ENCODE measurements around the gene THOC7.
A peak's percentile ranks its signal among the peaks of the same experiment; 100 is the strongest.

Gene THOC7

DNA sequence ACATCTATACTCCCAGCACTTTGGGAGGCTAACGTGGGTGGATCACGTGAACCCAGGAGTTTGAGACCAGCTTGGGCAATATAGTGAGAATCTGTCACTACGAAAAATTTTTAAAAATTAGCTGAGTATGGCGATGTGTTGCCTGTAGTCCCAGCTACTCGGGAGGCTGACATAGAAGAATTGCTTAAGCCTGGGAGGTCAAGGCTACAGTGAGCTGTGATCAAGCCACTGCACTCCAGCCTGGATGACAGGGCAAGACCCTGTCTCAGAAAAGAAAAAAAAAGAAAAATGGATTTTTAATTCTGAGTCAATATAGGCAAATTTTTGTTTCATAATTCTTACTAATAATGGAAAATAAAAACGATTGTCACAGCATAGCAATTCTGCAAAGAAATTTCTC is 31.2 kb downstream of the THOC7 start:
- no peak for DNase-seq

DNA sequence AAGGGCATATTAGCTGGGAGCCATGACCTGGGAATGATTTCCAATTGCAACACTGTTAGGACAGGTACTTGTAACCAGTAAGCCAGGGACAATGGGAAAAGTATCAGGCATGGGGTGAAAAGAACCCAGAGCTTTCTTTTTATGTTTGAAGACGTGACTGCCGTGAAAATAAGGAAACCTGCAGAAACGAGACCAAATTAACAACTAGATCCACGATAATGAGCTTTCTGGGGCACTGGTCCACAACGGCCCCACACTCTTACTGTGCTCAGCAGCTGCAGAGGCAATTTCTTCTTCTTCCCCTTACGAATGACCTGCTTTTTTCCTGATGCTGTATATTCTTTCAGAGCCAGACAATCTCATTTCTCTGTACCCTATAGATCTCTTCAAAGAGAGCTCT is 33.1 kb downstream of the THOC7 start:
- no peak for DNase-seq

DNA sequence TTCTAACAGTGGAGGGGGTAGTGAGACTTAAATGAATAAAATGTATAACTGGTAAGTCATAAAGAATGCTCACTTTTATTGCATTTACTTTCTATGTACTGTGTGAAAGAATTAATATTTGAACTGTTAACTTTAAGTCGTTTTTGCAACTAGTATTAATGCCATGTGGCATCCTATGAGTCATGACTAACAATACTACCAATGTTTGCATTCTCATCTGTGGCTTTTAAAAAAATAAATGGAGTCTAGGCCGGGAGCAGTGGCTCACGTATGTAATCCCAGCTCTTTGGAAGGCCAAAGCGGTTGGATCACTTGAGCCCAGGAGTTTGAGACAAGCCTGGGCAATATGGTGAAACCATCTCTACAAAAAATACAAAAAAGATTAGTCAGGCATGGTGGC is 39.3 kb downstream of the THOC7 start:
- no peak for DNase-seq

DNA sequence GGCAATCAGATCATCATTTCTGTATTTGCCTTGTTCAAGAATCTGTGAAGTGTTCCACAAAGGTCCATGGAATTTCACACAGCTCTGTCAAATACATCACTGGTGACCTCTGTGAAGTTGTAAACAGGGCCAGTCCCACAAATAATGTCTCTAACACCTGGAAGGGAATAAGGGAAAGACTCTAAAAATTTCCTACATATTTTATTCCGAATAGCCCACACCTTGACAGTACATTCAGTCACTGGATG is 44.5 kb downstream of the THOC7 start, which contains the start of gene C3orf49:
C3orf49 (plus strand) TSS at position 149 of the 248 bp plus-strand sequence. CDS start 173 bp downstream, outside the sequence.
- DNase-seq, result no peak

DNA sequence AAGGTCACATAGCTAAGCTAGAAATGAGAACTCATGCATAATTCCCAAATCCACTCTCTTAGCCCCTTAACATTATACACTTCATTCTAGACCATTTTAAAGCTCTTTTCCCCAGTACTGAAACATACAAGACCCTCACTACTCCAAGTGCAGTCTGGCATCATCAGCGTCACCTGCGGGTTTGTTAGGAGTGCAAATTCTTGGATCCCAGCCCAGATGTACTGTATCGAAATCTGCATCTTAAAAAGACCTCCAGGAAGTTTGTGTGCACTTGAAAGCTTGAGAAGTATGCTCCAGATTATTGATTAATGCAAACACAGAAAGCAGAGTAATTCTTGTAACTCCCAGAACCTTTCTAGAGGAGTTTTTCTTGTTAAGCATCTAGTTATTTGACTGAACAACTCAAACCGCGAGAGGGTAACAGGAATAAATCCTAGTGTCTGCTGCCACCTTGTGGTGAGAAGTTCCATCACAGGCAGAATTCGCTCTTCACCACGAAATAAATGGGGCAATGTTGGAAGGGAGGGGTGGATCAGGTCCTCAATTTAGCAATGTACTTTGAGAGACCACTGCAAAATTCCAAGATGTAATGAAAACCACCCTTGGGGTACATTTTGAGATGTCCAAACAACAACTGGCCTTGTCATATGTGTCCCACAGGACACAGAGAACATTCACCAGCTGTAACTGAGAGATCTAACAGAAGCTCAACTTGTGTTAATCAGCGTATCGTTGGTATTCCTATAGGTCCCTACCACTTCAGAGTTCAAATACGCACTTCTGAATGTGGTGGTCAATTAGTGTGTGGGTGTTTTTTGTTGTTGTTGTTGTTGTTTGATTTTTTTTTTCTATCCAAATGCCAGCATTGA is 45.1 kb downstream of the THOC7 start:
- peak; percentile 23 for DNase-seq

DNA sequence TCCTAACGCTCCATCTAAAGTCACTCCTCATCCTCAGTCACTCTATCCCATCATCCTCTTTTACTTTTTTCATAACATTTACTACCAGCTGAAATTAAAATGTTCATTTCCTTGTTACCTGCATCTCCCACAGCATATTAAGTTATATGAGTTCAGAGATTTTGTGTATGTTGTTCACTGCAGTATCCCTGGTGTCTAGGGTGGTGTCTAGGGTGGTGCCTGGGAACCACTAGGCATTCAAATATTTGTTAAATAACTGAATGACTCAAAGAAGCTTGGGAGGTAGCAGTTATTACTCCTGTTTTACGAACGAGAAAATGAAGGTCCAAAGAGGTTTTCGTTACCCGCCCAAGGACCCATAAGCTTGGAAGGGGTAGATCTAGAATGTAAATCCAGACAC is 46.4 kb downstream of the THOC7 start:
- DNase-seq, result no peak

DNA sequence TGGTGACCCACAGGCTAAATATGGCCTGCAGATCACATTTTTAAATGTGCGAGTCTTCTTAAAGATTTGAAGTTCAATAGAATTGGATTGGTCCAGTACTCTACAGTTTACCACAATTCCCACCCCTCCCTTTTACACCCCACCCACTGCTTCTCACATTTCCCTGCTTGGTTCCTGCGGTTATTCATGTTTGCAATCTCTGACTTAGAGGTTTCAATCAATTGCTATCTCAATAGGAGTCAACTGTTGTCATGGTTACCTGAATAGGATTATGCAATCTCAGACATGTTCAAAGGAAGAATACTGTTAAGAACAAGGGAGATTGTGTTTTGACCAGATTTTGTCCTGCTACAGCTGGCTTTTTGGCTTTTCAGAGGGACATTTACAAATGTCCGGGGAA is 49.4 kb downstream of the THOC7 start:
- DNase-seq, result no peak

DNA sequence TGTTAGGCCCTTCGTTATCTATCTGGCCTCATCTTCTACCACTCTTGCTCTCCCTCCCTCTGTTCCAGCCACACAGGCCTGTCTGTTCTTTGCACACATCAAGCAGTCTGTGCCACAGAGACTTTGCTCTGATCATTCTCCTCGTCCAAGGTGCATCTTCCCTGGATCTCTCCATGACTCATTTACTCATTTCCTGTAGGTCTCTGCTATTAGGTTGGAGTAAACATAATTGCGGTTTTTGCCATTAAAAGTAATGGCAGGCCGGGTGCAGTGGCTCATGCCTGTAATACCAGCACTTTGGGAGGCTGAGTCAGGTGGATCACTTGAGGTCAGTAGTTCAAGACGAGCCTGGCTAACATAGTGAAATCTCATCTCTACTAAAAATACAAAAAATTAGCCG is 54.0 kb downstream of the THOC7 start:
- no peak for DNase-seq

DNA sequence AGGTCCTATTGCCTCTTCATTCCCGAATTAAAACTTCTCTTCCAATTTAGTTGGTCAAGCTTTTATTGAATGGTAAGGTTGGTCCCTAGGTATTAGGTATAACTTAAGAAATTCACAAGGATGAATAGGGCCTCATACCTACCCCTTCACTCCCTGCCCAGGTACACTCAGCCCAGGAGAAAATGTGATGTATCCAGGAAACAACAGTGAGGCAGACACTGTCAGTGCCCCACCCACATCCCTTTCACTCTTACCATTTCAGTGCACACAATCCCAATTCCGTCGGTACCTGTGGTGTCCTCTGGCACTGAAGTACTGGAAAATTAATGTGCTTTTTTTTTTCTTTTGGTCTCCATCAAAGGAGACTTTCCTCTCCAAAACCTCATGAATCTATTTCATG is 55.0 kb downstream of the THOC7 start:
- no peak for DNase-seq

DNA sequence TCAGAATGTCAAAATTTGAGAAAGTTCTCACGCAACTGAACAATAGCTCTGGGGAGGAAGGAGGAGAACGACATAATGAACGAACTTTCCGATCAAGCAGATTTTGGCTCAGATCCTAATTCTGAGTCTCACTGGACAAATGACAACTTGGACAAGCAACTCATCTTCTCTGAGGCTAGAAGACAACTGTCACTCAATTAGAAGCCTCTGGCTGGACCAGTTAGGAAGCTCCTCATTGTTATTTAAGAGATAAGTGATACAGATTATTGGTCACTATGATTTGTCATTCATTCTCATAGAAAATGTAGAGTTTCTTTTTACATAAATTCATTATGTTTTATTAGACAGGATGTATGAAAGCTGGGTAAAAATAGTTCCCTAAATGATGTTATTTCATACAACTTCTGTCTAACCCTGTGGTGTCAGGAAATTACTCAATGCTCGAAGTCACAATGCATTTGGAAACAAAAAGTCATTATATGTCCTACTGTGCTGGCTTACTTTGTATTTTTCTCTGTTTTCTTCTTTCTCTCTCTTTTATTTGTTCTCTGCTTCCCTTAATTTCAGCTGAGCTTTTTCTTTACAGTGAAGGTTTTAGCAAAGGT is 55.5 kb downstream of the THOC7 start:
- no peak for DNase-seq

DNA sequence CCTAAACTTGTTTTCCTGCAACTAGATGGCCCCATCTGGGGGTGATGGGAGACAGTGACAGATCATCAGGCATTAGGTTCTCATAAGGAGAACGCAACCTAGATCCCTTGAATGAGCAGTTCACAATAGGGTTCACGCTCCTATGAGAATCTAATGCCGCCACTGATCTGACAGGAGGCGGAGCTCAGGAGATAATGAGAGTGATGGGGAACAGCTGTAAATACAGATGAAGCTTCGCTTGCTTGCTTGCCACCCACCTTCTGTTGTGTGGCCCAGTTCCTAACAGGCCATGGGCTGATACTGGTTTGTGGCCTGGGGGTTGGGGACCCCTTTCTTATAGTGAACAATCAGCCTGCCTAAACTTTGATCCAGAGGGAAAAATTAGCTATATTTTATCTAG is 59.7 kb downstream of the THOC7 start:
- DNase-seq, result no peak

DNA sequence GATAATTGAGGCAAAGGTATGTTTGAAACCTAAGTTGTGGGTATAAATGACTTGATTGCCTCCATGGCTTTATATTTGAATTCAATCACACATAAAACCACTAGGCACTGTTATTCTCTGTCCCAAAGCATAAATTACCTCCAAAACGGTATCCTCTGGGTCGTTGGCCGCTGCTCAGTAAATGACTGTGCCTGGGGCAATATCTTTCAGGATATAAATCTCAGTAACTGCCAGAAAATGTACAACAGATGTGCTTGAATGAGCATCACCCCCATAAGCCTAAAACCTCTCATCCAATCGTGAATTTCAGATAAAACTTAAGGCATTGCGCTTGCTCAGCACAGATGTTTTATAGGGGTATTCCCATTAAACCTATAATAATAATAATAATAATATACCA is 63.5 kb downstream of the THOC7 start:
- DNase-seq, result no peak

DNA sequence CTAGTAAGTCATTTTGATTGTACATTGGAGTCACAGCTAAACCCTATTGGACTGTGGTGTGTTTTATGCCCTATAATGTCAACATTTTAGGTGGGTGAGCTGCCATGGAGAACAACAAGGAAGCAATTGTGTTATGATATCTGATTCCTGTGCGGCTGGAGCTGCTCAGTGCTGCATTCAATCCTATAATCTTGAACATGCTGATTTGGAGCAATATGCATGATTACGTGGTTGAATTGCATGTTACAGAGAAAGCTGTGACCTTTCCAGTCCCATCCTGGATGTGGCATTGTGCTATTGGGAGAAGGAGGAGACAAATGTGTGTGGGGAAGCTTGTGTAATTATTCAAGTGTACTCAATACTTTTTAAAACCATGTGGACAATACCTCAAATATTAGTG is 64.7 kb downstream of the THOC7 start:
- no peak for DNase-seq

DNA sequence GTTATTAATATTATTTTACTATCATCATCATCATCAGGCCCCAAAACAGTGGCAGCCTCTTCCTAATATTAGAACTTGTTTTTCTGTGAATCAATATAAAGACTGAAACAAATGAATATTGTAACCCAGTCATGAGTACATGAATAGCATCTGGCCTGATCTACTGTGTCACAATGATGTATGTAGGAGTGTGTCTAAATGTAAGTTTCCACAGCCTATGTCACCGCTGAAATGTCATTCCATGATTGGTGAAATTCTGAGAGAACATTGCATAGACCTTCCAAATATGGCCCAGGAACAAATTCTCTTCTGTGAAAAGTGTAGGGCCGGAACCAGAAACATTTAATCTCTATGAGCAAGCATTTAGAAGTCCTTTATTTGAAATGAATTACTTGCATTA is 65.1 kb downstream of the THOC7 start:
- no peak for DNase-seq

DNA sequence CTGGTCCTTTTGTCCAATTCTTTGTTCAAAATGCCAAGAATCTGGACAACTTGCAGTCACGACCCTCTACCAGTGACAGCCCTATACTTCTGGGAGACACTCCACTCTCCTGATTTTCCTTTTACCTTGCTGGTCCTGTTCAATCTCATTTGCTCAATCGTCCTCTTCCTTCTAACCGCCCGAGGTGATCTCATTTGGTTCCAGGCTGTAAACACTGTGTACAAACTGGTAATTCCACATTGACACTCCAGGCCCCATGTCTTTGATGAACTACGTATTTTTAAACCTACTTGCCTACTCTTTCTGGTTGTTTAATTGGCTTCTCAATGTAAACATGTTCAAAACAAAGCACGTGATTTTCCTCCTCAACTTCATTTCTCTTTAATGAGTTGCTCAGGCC is 68.2 kb downstream of the THOC7 start:
- no peak for DNase-seq

DNA sequence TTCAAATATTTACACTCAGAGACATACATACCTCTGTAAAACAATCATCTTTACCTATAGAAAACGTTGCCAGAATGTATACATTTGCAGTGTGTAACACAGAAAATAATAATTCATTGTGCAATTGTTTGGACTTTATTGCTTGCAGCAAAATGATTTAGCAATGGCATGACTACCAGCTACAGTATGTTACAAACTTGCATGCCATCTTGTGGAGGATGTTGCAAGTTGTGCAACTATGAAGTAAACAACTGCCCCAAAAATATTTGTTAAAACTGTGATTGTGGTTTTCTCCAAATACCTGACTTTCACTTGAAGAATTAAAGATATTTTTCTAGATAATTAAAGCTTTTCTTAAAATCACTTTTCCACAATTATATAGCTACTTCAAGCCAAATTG is 71.6 kb downstream of the THOC7 start:
- DNase-seq, result no peak

Data from activated CD4-positive, alpha-beta T cell treated with anti-CD3 and anti-CD28 coated beads for 1 hour (primary cell).